Stimulated activated naive CD4-positive, alpha-beta T cell (primary cell): ENCODE measurements around the gene NIPBL.
"Not testable (repeated sequence)": the region's sequence is repeated elsewhere in the genome, so short reads cannot be mapped to it uniquely, and the experiment has no call there.

ENCODE experiments used
- DNase-seq, 6 experiments: peaks; one replicate each; lab custom pipeline; 2025; lab: John Stamatoyannopoulos, UW

The NIPBL gene

DNA sequence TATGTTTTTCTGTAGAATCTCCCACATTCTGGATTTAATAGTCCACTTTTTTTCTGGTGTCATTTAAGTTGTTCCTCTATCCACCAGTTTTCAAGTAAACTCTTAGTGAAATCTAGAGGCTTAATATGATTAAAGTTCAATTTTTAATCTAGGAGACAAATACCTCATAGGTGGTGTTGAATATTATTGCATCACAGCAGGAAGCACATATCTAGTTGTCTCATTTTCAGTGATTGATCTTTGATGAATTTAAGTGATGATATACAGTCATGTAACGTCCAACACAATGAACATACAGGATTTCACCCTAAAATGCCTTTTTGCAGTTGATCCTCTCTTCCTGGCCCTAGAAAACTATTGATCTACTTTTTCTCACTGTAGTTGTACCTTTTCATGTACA is 152.3 kb downstream of the NIPBL start:
- DNase-seq = no peak

- DNase-seq = no peak
These were observed 152.9 kb downstream of the NIPBL start for GRCh38 chr5:37029436-37029835.

GRCh38 chr5:37034955-37035354 is 158.4 kb downstream of the NIPBL start:
- DNase-seq = no peak

DNA sequence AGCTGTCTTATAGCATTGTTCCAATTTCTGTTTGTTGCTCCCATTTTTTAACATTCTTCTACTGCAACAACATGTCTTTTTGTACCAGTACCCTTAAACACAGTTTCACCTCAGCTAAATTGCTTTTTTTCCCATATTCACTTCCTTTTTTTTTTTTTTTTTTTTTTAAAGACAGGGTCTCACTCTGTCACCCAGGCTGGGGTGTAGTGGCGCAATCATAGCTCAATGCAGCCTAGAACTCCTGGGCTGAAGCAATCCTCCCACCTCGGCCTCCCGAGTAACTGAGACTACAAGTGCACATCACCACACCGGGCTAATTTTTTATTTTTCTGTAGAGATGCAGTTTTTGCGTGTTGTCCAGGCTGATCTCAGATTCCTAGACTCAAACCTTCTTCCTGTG is 161.3 kb downstream of the NIPBL start:
- no peak for DNase-seq

- no peak for DNase-seq
These were observed 163.3 kb downstream of the NIPBL start for GRCh38 chr5:37039824-37040223.

- DNase-seq = no peak
These were observed 167.1 kb downstream of the NIPBL start for GRCh38 chr5:37043693-37044092.

- no peak for DNase-seq
These were observed 167.6 kb downstream of the NIPBL start for GRCh38 chr5:37044120-37044519.

DNA sequence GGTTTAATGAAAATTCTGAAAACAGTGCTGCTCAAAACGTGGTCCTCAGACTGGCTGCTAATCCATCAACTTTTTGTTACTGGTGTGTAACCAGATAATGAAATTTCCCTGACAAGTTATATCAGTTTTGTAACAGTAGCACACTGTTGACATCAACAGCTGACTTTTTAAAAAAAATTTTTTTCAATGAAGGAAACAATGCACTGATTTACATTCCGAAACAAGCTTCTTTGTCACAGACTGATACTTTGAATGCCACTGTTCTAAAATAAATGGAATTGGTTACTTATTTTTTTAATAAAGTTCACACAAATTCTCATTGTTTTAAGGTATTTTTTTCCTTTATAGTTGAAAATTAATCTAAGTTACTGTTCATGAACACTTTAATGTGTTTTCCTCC is 169.1 kb downstream of the NIPBL start:
- no peak for DNase-seq

- DNase-seq = no peak
These were observed 171.4 kb downstream of the NIPBL start for GRCh38 chr5:37047947-37048346.

DNA sequence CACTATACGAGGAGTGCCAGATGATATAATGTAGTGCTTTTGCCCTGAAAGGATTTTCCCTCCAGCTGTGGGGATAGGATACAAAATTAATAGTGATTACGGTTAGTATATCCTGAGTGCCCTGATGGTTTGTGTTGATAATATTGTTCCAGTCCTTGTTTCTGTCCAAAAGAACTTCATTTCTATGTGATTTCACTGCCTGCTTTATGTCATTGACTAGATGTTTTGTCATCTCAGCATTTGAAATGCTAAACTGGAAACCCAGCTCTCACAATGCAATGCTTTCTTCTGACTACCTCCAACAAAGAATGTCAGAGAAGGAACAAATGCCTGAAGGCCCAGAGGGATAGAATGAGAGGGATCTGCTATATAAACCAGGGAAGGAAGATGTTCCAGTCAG is 177.8 kb downstream of the NIPBL start:
- no peak for DNase-seq

DNA sequence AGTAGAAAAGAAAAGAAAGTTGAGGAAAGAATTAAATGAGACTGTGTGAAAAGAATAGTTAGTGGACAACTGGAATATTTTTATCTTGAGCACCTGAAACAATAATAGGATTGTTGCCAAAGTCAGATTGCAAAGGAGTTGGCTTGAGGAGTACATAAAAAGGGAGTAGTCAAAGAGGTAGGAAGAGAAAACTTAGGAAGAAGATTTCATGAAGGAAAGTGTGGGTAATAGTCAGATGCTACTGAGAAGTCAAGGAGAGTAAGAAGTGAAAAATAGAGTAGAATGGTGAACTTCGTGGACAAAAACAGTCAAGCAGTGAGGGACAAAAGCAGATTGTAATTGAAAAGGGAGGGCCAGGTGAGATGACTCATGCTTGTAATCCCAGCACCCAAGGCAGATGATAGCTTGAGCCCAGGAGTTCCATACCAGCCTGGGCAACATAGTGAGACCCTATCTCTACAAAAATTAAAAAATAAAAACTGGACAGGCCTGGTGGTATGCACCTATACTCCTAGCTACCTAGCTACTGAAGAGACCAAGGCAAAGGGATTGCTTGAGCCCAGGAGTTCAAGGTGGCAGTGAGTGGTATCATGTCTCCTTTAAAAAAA is 178.9 kb downstream of the NIPBL start:
- no peak for DNase-seq

- DNase-seq = no peak
These were observed 180.2 kb downstream of the NIPBL start for GRCh38 chr5:37056762-37057161.

DNA sequence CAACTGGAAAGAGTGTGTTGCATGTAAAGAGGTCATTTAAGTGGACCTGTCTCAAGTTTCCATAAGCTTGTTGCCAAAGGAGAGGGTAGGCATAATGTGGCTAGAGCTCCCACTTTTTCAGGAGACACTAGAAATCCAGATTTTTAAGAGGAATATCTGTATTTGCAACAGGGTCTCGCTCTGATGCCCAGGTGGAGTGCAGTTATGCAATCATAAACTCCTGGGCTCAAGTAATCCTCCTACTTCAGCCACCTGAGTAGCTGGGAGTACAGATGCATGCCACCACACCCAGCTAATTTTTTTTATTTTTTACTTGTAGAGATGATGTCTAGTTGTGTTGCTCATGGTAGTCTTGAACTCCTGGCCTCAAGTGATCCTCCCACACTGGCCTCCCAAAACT is 183.5 kb downstream of the NIPBL start:
- DNase-seq = no peak

GRCh38 chr5:37063739-37064138 is 187.2 kb downstream of the NIPBL start:
- DNase-seq = no peak

GRCh38 chr5:37064442-37064841 is 187.9 kb downstream of the NIPBL start:
- no peak for DNase-seq

GRCh38 chr5:37071487-37071886 is 194.9 kb downstream of the NIPBL start:
- DNase-seq = no peak

GRCh38 chr5:37071901-37072581 is 195.5 kb downstream of the NIPBL start:
- no peak for DNase-seq

GRCh38 chr5:37075399-37075950 is 198.9 kb downstream of the NIPBL start:
- DNase-seq = no peak

GRCh38 chr5:37077146-37077545 is 200.6 kb downstream of the NIPBL start:
- DNase-seq = no peak

- DNase-seq = no peak
These were observed 204.1 kb downstream of the NIPBL start for GRCh38 chr5:37080697-37081096.

DNA sequence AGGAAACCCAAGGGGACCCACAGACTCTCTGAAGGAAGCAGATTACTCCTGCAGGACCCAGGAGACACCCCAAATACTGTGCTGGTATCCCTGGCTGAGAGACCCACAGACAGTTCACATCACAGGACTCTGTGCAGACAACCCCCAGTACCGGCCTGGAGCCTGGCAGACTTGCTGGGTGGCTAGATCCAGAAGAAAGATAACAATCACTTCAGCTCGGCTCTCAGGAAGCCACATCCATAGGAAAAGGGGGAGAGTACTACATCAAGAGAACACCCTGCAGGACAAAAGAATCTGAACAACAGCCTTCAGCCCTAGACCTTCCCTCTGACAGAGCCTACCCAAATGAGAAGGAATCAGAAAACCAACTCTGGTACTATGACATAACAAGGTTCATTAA is 206.4 kb downstream of the NIPBL start:
- DNase-seq = not testable (repeated sequence)

GRCh38 chr5:37086026-37086425 is 209.5 kb downstream of the NIPBL start:
- DNase-seq = not testable (repeated sequence)

GRCh38 chr5:37086466-37087173 is 210.1 kb downstream of the NIPBL start:
- no peak for DNase-seq
